ENCODE measurements around the gene AGGF1. TPM values are rescaled to one million over a fixed set of nuclear protein-coding genes. Genes with fewer than 3 reads are reported as not detected.
"Not testable (repeated sequence)": the region's sequence is repeated elsewhere in the genome, so short reads cannot be mapped to it uniquely, and the experiment has no call there.

AGGF1 gene, protein sequence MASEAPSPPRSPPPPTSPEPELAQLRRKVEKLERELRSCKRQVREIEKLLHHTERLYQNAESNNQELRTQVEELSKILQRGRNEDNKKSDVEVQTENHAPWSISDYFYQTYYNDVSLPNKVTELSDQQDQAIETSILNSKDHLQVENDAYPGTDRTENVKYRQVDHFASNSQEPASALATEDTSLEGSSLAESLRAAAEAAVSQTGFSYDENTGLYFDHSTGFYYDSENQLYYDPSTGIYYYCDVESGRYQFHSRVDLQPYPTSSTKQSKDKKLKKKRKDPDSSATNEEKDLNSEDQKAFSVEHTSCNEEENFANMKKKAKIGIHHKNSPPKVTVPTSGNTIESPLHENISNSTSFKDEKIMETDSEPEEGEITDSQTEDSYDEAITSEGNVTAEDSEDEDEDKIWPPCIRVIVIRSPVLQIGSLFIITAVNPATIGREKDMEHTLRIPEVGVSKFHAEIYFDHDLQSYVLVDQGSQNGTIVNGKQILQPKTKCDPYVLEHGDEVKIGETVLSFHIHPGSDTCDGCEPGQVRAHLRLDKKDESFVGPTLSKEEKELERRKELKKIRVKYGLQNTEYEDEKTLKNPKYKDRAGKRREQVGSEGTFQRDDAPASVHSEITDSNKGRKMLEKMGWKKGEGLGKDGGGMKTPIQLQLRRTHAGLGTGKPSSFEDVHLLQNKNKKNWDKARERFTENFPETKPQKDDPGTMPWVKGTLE
- total RNA-seq, result 10 to 100 TPM; 27.2 to 28.4 TPM

DNA sequence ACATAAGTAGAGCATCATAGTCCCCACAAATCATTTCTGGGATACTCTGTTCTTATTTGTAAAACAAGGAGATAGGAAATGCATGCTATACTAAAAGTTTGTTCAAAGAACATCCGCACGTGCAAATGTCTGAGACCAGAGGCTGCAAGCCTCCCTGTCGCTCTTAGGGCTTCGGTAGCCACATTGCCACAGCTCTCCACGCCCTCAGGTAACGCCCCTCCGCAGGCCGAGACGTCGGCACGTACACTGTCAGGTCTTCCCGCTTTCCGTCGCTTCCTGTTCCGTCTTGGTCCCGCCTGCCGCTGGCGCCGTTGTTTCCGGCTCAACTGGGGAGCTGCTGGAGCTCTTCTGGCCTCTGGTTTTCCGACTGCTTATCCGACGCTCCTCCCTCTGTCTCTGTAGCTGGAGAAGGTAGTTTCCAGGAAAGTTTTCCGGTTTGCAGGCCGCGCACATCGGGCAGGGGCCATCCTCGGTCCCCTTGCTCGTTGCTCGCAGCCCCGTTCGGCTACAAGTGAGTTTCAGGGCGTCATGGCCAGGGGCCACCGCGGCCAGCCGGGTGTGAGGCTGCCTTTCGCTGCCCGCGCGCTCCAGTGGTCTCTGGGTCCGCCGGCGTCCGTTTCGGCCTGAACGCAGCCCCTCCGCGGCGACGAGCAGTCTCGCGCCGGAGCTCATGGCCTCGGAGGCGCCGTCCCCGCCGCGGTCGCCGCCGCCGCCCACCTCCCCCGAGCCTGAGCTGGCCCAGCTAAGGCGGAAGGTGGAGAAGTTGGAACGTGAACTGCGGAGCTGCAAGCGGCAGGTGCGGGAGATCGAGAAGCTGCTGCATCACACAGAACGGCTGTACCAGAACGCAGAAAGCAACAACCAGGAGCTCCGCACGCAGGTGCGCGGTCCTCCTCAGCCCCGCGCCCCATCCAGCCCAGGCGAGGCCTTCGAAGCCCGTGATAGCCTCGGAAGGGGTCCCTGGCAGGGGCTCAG, at the start of gene AGGF1:
Gene AGGF1 (plus strand): TSS at position 308 of the 975 bp plus-strand sequence. CDS start 363 bp downstream, at position 671.
- H3K27me3 Mint-ChIP-seq (ENCODE audit: low read depth), result no peaks in the 10 kb centered on the region
- DNase-seq (peak; percentile 96), ATAC-seq (peak; percentile 98)
- ChIA-PET POLR2A (interaction anchor here (0.6 to 1.8 kb wide), 9 partner anchors 9 to 462 kb away, joined by 3 to 8 read pairs (median 4); partner anchors contain the start of genes S100Z, WDR41 and ZBED3), CTCF (interaction anchor here (0.7 to 5.6 kb wide), 8 partner anchors 14 to 461 kb away, joined by 3 to 32 read pairs (median 4); partner anchors contain the start of gene WDR41)
- H3K9me3 Mint-ChIP-seq (ENCODE audit: insufficient read depth), result peaks cover 14% of the 10 kb centered on the region
- peak within 1 kb of the TSS; percentile 94 for H3K4me3 Mint-ChIP-seq
- H3K27ac Mint-ChIP-seq, result peak within 1 kb of the TSS; percentile 95
- H3K4me1 Mint-ChIP-seq (ENCODE audit: low read depth), result peaks cover 36% of the 10 kb centered on the region
- H3K36me3 Mint-ChIP-seq (ENCODE audit: low read depth), result peaks cover 31% of the 10 kb centered on the region

DNA sequence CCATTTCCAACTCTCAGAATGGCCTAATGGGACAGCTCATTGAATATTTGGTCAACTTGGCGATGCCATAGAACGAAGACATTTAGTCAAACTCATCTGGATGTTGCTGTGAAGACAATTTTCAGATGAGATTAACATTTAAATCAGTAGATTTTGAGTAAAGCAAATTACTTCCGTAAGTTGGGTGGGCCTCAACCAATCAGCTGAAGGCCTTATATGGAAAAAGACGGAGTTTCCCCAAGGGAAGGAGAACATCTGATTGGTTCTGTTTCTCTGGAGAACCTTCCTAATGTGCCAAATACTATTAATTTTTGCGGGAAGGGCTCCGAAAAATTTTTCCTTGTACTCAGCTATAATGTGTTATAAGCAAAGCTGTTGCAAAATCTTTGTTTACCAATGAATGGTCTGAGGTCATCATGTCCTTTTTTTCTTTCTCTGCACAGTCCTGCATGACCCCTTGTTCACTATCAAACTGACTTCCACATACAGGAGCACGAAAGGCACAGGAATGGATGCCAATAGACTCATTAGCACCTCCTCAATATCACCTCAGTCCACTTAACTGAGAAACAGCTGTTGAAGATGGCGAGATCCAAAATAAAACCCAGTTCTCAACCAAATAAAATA, 49.6 kb upstream of the AGGF1 start:
- no peak overlapping the region for H3K27ac Mint-ChIP-seq
- H3K4me3 Mint-ChIP-seq, result no peak overlapping the region
- no peaks in the 10 kb centered on the region for H3K36me3 Mint-ChIP-seq (ENCODE audit: low read depth)
- H3K4me1 Mint-ChIP-seq (ENCODE audit: low read depth), result no peaks in the 10 kb centered on the region
- ChIA-PET CTCF (no interaction called here), POLR2A (no interaction called here)
- DNase-seq, result no peak
- ATAC-seq, result no peak
- no peaks in the 10 kb centered on the region for H3K9me3 Mint-ChIP-seq (ENCODE audit: insufficient read depth)
- peaks cover 12% of the 10 kb centered on the region for H3K27me3 Mint-ChIP-seq (ENCODE audit: low read depth)

DNA sequence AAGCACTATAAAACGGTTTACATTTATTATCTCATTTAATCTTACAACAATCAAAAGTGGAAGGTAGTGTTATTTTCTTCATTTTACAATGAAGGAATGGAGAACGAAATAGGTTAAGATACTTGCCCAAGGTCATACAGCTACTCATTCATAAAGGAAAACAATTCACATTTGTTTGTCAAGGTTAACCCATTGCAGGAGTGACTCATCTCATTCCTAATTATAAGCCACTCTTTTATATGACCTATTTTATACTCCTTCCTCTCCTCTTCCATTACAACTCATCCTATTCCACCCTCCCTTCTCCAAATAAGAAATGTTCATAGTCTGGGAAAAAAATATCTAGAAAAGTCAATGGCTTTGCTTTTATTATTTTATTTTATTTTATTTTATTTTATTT, 47.8 kb upstream of the AGGF1 start:
- ATAC-seq (no peak), DNase-seq (no peak)
- H3K36me3 Mint-ChIP-seq (ENCODE audit: low read depth), result no peaks in the 10 kb centered on the region
- ChIA-PET CTCF (no interaction called here), POLR2A (no interaction called here)
- H3K4me3 Mint-ChIP-seq, result no peak overlapping the region
- no peaks in the 10 kb centered on the region for H3K9me3 Mint-ChIP-seq (ENCODE audit: insufficient read depth)
- peaks cover 10% of the 10 kb centered on the region for H3K27me3 Mint-ChIP-seq (ENCODE audit: low read depth)
- H3K4me1 Mint-ChIP-seq (ENCODE audit: low read depth), result no peaks in the 10 kb centered on the region
- no peak overlapping the region for H3K27ac Mint-ChIP-seq

DNA sequence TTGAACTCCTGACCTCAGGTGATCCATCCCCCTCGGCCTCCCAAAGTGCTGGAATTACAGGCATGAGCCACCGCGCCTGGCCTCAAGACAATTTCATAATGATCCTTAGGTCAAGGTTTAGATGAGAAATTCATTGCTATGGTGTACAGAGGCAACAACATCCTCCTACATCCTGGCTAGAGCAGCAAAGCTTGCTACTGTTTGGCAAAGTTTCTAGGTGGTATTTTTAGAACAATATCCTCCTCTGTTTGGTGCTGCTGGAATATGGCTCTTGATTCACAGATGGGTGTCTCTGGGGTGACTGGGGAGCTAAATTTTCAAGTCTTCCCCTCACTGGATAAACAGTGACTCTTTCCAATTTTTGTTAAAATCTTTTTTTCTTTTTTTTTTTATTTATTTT, 46.7 kb upstream of the AGGF1 start:
- ChIA-PET POLR2A (no interaction called here), CTCF (no interaction called here)
- no peak for ATAC-seq
- no peak overlapping the region for H3K4me3 Mint-ChIP-seq
- no peaks in the 10 kb centered on the region for H3K36me3 Mint-ChIP-seq (ENCODE audit: low read depth)
- H3K27me3 Mint-ChIP-seq (ENCODE audit: low read depth), result peaks cover 5% of the 10 kb centered on the region
- H3K9me3 Mint-ChIP-seq (ENCODE audit: insufficient read depth), result no peaks in the 10 kb centered on the region
- no peak for DNase-seq
- H3K4me1 Mint-ChIP-seq (ENCODE audit: low read depth), result no peaks in the 10 kb centered on the region
- H3K27ac Mint-ChIP-seq, result no peak overlapping the region

DNA sequence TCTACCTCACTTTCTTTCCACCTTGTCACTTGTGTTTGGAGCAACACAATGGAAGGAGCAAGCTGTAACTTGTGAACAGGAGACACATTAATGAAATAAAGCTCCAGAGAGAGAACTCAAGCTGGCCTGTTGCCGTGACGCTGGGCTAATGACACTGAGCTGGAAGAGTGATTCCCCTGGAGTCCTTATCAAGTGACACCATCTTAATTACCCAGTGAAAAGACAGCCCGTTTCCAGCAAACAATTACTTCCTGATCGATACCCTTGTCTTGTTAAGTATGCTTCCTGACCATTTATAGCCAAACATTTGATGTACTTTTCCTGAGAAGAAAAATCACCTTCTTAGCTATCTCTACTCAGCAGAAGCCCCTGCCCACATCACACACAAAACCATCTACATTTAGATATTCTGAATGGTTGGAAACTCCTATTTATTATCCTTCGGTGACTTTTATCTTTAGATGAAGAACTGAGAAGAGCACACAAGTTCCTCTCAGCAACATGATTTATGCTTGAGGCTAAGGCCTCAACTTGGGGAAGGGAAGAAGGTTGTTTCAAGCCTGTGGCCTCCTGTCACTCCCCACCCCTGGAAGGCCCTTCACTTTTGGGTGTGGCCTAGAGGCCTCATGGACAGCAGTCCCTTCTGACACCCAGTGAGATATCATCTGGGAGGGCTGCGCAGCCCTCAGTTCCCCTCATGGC, 43.2 kb upstream of the AGGF1 start:
- Mint-ChIP-seq H3K36me3 (ENCODE audit: low read depth) (no peaks in the 10 kb centered on the region), H3K27me3 (ENCODE audit: low read depth) (no peaks in the 10 kb centered on the region), H3K4me3 (no peak overlapping the region), H3K9me3 (ENCODE audit: insufficient read depth) (no peaks in the 10 kb centered on the region), H3K27ac (no peak overlapping the region), H3K4me1 (ENCODE audit: low read depth) (no peaks in the 10 kb centered on the region)
- ChIA-PET POLR2A (no interaction called here), CTCF (interaction anchor here (1.1 kb wide), 1 partner anchor 32 kb away, joined by 3 read pairs; no protein-coding TSS in a partner anchor)
- no peak for ATAC-seq
- no peak for DNase-seq

DNA sequence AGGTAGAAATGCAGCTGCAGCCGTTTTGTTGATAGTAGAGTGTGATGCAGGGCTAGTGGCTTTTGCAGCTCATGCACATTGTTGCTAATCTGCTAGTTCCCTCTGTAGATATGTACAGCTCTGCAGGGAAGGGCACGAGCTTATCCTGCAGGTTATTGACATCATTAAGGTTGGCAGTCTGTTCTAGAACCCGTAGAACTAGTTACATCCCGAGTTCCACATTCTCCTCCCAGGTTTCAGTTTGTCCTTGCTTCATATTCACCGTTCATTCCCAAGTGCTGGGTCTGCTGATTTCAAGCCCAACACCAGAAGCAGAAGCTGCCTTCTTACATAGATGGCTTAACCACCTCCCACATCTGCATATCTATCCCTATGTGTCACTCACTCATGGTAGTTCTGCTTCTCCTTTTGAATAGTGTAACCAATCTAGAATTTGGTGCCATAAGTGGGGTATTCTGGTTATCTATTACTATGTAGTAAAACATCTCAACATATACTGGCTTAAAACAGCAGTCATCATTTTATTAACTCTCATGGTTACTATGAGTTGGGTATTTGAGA, 39.2 kb upstream of the AGGF1 start:
- H3K9me3 Mint-ChIP-seq (ENCODE audit: insufficient read depth), result no peaks in the 10 kb centered on the region
- H3K27ac Mint-ChIP-seq, result no peak overlapping the region
- H3K4me1 Mint-ChIP-seq (ENCODE audit: low read depth), result no peaks in the 10 kb centered on the region
- H3K27me3 Mint-ChIP-seq (ENCODE audit: low read depth), result no peaks in the 10 kb centered on the region
- DNase-seq (no peak), ATAC-seq (no peak)
- H3K4me3 Mint-ChIP-seq, result no peak overlapping the region
- POLR2A ChIA-PET, result no interaction called here
- no peaks in the 10 kb centered on the region for H3K36me3 Mint-ChIP-seq (ENCODE audit: low read depth)
- CTCF ChIA-PET, result interaction anchor here (0.6 kb wide), 1 partner anchor 409 kb away, joined by 3 read pairs; no protein-coding TSS in a partner anchor

DNA sequence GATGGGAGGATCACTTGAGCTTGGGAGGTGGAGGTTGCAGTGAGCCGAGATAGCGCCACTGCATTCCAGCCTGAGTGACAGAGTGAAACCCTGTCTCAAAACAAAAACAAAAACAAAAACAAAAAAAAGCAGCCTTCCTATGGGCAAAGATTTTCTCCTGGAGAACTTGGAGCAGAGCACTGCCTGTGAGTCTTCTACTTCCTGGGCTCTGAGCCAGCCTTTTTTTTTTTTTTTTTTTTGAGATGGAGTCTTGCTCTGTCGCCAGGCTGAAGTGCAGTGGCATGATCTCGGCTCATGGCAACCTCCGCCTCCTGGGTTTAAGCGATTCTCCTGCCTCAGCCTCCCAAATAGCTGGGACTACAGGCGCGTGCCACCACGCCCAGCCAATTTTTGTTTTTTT, 36.8 kb upstream of the AGGF1 start:
- H3K27ac Mint-ChIP-seq; H3K4me3 Mint-ChIP-seq; CTCF ChIA-PET; ATAC-seq; H3K4me1 Mint-ChIP-seq (ENCODE audit: low read depth); POLR2A ChIA-PET; H3K9me3 Mint-ChIP-seq (ENCODE audit: insufficient read depth); DNase-seq; H3K27me3 Mint-ChIP-seq (ENCODE audit: low read depth); H3K36me3 Mint-ChIP-seq (ENCODE audit: low read depth): not testable (repeated sequence)

DNA sequence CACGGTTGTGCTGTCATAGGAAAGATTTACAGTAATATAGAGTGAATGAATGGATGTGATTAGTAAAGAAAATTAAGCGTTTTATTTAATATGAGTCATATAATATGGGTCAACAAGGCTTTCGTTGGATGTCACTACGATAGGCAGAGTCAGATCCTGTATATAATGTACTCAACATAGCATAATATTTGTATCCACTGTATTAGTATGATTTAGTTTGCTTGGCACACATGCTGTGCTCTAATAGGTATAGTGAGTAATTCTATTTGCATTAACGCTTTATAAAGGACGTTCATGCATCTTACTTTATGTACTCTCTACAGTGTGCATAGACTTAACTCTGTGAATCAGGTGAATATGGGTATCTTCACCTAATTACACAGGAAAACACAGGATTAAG, 35.9 kb upstream of the AGGF1 start:
- CTCF ChIA-PET, result interaction anchor here (0.6 kb wide), 1 partner anchor 12 kb away, joined by 3 read pairs; no protein-coding TSS in a partner anchor

DNA sequence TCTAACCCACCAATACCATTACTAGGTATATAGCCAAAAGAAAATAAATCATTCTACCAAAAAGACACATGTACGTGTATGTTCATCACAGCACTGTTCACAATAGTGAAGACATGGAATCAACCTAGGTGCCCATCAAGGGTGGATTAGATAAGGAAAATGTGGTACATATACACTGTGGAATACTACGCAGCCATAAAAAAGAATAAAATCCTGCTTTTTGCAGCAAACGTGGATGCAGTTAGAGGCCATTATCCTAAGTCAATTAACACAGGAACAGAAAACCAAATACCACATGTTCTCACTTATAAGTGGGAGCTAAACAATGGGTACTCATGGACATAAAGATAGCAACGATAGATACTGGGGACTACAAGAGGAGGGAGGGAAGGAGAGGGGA, 32.0 kb upstream of the AGGF1 start:
- DNase-seq; H3K36me3 Mint-ChIP-seq (ENCODE audit: low read depth); H3K27ac Mint-ChIP-seq; CTCF ChIA-PET; H3K4me3 Mint-ChIP-seq; H3K9me3 Mint-ChIP-seq (ENCODE audit: insufficient read depth); ATAC-seq; H3K4me1 Mint-ChIP-seq (ENCODE audit: low read depth): not testable (repeated sequence)
- POLR2A ChIA-PET, result interaction anchor here (0.6 kb wide), 1 partner anchor 394 kb away, joined by 3 read pairs; no protein-coding TSS in a partner anchor
- peaks cover 25% of the 10 kb centered on the region for H3K27me3 Mint-ChIP-seq (ENCODE audit: low read depth)

More for the DNA sequence above, 35.9 kb upstream of the AGGF1 start:
- ATAC-seq (no peak), DNase-seq (no peak)
- Mint-ChIP-seq H3K36me3 (ENCODE audit: low read depth) (no peaks in the 10 kb centered on the region), H3K9me3 (ENCODE audit: insufficient read depth) (peaks cover 5% of the 10 kb centered on the region), H3K4me1 (ENCODE audit: low read depth) (no peaks in the 10 kb centered on the region), H3K27me3 (ENCODE audit: low read depth) (peaks cover 15% of the 10 kb centered on the region), H3K27ac (no peak overlapping the region), H3K4me3 (no peak overlapping the region)
- POLR2A ChIA-PET, result no interaction called here

DNA sequence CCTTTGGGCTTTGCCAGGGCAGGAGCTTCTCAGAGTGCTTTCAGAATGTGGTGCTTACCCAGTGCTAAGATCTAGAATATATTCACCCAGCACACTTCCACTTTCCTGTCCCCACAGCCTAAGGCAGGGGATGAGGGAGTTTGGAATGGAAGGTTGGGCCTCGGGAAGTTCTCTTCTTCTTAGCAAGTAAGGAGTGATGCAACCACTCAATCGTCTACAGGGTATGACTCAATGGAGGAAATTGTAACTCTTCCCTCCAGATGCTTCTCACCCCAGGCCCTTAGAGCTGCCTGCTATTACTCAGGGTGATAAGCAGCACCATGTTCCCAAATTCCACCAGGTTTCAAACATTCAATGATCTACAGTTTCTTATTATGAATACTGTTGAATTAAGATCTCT, 30.8 kb upstream of the AGGF1 start:
- DNase-seq (no peak), ATAC-seq (no peak)
- ChIA-PET CTCF (no interaction called here), POLR2A (no interaction called here)
- Mint-ChIP-seq H3K4me1 (ENCODE audit: low read depth) (no peaks in the 10 kb centered on the region), H3K4me3 (no peak overlapping the region), H3K9me3 (ENCODE audit: insufficient read depth) (peaks cover 5% of the 10 kb centered on the region), H3K36me3 (ENCODE audit: low read depth) (no peaks in the 10 kb centered on the region), H3K27ac (no peak overlapping the region), H3K27me3 (ENCODE audit: low read depth) (peaks cover 32% of the 10 kb centered on the region)
